HG02798 (cell line): ENCODE data around the gene EIF2S2.

ENCODE experiments used
- ATAC-seq: cut with Tn5 transposase; IDR thresholded peaks from one replicate; pipeline ENCODE4 v1.9.1; 2021; ENCODE audit warnings: mild to moderate bottlenecking; ENCODE audit not compliant: unreplicated experiment, poor library complexity

EIF2S2 gene

DNA sequence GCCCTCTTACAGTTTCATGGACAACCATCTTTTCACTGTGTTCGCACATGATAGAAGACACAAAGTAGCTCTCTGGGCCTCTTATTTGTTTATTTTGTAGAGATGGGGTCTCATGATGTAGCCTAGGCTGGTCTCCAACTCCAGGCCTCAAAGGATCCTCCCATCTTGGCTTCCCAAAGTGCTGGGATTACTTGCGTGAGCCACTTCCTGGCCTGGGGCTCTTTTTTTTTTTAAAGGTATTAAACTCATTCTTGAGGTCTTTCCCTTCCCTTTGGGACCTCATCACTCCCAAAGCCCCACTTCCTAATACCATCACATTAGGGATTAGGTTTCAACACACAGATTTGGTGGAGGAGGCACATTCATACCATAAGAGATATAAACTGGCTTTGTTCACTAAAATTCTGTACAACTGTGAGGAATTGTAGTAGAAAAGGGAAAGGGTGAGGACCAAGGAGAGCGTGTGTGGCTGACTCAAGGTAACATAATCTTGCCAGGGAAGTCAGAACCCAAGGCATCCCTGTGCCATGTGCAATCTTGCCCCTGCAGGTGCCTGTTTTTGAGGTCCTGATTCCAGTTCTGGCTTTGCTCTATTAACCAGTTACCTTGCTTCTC is 45.5 kb downstream of the EIF2S2 start:
- no peak for ATAC-seq

GRCh38 chr20:34065260-34065659 is 46.8 kb downstream of the EIF2S2 start:
- no peak for ATAC-seq

- ATAC-seq, result no peak
Measured at GRCh38 chr20:34064286-34064685, 47.8 kb downstream of the EIF2S2 start.

DNA sequence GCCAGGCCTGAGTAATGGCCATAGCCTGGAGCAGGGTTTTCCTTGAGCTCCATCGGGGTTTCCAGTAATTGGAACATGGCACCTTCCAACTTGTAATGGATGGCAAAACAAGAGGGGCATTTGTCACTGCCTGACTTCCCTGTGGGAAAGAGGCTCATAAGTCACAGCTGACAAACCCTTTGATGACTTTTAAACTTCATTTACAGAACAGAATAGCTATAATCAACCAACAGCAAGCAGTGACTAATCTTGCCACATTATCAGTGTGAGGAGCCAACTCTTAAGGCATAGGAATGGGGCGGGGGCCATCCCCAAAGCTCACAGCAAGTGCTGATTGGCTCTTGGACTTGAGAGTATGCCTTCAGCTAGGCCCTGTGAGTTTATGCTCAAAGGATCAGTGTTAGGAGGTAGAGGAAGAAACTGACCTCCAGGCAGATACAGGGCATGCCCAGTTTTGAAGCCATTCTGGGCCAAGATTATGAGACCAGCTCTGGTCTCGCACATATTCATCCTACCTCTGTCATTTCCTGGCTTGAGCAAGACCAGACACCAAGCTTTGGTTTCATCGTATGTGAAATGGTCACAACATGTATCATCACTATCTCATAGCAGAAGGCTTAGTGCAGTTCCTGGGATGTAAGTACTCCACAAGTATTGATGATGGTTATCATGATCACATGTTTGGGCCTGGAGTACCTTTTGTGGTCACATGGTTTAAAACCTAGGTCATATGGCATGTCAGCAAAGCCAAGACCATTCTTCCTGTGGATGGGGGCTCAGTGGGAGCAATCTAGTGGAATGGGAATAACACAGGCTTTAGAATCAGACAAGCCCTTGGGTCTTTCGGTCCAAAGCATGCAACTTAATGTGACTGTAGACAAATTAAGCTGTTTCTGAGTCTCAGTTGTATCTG is 49.2 kb downstream of the EIF2S2 start:
- no peak for ATAC-seq

- ATAC-seq, result peak; percentile 44
Measured at GRCh38 chr20:34061695-34062094, 50.3 kb downstream of the EIF2S2 start.

DNA sequence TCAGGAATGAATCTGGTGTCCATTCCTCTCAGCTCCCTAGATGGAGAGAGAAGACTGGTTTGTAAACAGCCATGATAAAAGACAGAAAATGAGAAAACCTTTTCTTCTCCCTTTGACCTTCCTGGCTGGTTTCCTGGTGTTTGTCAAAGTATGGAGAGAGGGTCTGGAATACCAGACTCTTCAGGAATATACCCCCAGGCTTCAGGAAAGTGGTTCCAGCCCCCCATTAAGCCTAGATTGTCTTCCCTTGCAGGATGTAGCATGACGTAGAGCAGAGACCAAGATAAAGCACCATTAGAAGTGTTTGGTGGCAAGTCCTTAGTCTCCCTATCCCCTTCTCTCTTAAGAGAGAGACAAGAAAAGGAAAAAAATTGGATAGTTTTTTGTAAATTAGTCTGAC is 51.1 kb downstream of the EIF2S2 start:
- ATAC-seq, result no peak

DNA sequence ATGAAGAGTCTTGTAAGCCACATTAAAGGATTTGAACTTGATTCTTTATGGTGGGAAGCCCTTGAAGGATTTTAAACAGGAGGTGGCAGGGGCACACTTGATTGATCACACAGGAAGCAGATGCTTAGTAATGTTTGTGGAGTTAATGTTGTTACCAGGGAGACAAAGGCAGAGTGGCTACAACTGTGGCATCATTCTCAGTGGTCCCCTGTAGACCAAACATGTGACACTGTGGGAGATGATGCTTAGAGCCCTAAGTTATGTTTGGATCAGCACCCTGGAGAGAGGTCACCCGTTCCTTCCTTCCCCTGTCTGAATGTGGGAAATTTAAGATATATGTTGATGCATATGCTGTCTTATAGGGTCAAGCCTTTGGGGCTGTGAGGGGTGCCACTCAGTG is 53.2 kb downstream of the EIF2S2 start:
- no peak for ATAC-seq

DNA sequence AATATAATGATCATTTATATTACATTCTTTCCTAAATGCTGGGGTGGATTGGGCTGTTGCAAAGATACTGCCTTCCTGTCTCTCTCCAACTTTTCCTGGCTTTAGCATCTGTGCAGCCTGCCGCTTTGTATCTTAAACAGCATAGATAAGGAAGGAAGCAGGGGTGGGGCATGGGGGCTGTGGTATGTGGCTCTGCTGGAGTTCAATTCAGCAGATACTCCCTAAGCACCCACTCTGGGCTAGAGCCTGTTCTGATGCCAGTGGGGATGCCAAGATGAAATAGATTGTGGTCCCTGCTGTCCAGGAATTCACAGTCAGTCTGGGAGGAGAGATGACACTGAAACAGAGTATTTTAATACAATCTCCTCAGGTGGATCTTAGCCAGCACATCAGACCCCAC is 56.8 kb downstream of the EIF2S2 start:
- ATAC-seq, result no peak

GRCh38 chr20:34052414-34052813 is 59.6 kb downstream of the EIF2S2 start:
- ATAC-seq, result no peak

- no peak for ATAC-seq
Measured at GRCh38 chr20:34049897-34050695, 61.9 kb downstream of the EIF2S2 start.

GRCh38 chr20:34049389-34049788 is 62.7 kb downstream of the EIF2S2 start:
- no peak for ATAC-seq

- ATAC-seq, result no peak
Measured at GRCh38 chr20:34047917-34048316, 64.1 kb downstream of the EIF2S2 start.

DNA sequence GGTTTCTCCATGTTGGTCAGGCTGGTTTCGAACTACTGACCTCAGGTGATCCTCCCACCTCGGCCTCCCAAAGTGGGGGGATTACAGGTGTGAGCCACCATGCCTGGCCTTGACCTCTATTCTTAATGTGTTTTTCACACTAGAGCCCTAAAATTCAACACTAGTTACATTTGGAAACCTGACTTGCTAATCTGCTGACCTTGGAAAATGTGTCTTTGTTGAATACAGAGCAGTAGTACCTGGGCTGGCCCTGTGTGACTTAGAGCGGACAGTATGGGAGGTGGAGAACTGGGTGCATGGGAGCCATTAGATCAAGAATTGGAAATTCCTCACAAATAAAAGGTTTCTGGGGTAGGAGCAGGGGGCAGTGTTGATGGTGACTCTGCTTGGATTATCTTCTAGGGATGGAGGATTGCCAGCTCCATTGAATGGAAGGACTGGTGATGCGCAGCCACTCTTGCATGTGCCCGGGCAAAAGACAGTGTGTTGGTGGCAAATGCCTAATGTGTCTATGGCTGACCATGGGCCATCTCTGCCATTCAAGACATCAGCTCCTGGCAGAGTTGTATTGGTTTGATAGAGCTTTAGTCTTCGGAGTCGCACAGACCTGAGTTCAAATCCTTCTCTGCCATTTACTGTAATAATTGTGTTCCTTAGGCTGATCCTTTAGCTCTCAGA is 64.9 kb downstream of the EIF2S2 start:
- no peak for ATAC-seq

DNA sequence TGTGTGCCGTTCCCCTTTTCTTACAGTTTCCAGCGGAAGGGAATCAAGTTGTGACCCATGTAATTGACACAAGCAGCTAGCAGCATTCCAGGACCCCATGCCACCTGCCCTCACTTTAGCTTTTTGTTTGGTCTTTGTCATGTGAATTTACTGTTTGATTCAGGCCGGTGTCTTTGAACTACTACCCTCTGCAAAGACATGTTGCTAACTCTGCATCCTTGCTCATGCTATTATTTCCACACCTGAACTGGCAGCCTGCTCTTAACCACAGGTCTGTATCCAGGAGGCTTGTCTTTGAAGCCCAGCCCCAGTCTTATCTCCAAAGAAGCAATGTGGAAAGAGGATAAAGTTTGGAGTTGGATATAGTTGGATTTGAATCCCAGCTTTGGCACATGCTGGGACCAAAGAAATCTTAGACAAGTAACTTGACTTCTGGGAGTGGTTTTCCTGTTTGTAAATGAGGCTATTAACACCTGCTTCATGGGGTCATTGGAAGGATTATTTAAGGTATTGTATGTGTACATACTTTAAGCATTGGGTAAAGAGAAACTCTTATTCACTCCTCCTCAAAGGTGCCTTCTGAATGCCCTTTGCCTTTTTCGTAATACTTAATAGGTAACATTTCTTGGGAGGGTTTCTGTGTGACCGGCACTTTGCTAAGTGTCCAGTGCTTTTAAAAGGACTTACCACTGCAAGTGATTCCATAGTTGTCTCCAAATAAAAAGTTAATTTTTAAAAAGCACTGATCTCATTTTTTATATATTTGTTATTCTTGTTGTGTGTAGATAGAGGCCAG is 65.9 kb downstream of the EIF2S2 start:
- ATAC-seq, result no peak

DNA sequence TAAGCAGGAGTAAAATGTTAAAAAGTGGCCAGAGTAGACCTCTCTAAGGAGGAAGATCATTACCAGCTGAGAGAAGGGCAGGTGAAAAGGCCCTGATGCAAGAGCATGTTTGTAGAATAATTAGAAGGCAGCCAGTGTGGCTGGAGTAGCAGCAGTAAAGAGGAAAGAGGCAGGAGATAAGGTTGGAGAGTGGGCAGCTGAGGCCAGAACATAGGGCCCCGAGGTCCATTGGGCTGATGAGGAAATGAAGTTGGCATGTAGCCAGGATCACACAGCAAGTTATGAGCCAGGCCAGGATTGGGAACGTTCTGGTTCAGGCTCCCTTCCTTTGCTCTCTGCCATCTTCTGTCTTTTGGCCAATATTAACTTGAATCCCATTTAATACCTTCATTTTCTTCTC is 66.7 kb downstream of the EIF2S2 start:
- ATAC-seq, result no peak

DNA sequence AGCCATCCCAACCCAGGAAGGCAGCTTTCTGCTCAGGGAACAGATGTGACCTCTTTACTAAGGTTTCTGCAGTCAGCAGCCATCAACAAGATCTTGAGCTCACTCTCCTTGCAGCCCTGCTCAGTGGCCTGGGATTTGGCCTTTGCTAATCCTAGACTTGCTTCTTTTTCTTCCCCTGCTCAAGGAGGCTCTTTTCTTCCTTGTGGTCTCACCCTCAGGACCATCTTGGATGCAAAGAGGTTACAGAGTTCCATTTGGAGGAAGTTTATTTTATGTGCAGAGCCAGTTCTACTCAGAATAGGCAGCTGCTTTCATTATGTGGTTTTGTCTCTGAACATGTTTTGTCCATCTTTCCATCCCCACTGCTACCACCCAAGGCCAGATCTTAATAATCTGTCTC is 69.0 kb downstream of the EIF2S2 start:
- ATAC-seq, result no peak

- ATAC-seq, result no peak
Measured at GRCh38 chr20:34042262-34042661, 69.8 kb downstream of the EIF2S2 start.

DNA sequence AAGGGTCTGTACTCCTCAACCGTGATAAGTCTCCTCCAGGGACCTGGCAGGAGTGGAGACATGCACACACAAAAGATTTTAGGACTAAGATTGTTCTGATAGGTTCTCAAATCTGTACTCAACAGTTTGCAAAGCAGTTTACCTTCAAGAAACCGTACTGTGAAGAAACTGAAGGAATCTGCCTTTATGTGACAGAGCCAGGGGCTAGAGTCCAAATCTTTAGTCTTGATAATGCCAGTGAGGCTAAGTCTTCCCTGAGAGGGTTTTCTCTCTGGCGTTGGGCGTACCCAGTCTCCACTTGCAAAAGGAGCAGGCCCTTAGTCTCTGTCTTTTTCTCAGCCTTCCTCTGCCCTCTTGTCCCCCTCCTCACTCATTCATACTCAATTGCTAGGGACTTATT is 70.8 kb downstream of the EIF2S2 start:
- no peak for ATAC-seq

DNA sequence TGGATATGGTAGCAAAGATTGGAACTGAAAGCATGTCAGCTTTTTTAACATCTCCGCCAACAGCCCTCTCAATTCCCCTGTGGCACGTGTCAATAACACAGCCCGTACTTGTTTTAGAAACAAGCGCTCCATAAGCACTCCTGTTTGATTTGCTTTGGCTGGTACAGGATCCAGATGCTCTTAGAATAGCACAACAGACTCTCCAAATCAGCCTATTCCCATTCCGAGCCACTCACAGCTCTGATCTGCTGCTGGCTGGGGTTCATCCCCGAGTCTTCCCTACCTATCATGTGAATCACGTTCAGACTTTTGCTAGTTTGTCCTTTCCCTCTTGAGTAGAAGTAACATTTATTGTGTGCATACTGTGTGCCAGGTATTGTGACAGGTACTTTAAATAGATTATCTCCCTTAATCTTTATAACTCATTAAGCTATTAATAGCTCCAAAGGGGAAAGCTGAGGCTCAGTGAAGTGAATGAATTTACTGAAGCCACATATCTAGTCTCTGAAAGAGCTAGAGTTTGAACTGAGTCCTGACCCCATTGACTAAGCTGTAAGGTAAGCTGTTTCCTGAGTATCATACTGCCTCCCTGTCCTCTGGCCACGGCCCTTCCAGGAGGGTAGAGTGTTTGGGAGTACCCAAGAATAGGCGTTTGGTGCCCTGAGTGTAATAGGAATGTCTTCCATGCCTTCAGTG is 71.6 kb downstream of the EIF2S2 start:
- ATAC-seq, result no peak
